ENCODE measurements around the gene DMTF1. TPM values are rescaled to one million over a fixed set of nuclear protein-coding genes. Genes with fewer than 3 reads are reported as not detected.

DMTF1 gene
- total and polyA plus RNA-seq, 2 experiments from 2014 or later = 37.8 to 75.1 TPM

- no peak for DNase-seq (ENCODE audit: low spot score)
- Histone ChIP-seq H3K4me1 (ENCODE audit: insufficient read depth) (no peaks in the 10 kb centered on the region), H3K27ac (no peak overlapping the region), H2AFZ (no peak overlapping the region), H3K4me3 (no peak overlapping the region), H3K79me2 (peaks cover 73% of the 10 kb centered on the region), H3K27me3 (no peaks in the 10 kb centered on the region), H3K4me2 (no peak overlapping the region), H3K9me3 (ENCODE audit: low read depth) (peaks cover 4% of the 10 kb centered on the region), H4K20me1 (ENCODE audit: insufficient read depth, poor library complexity, severe bottlenecking) (no peaks in the 10 kb centered on the region), H3K9me2 (replicated peaks; ENCODE audit: insufficient read depth) (no peaks in the 10 kb centered on the region), H3K36me3 (replicated peaks; ENCODE audit: insufficient read depth, low read depth) (no peaks in the 10 kb centered on the region)
- TF ChIP-seq EZH2phosphoT487 (IDR thresholded peaks at IDR 0.05; ENCODE audit: low read depth, severe bottlenecking, unreplicated experiment) (no peak), CTCF (IDR thresholded peaks at IDR 0.05; ENCODE audit: poor library complexity) (no peak), EZH2 (IDR thresholded peaks at IDR 0.05; ENCODE audit: borderline replicate concordance) (no peak)
- WGBS (ENCODE audit: low lambda C conversion rate, missing lambda C conversion rate) = 90% methylated on average over 3 of the region's 3 CpGs
Measured at GRCh38 chr7:87210506-87210905, 58.3 kb downstream of the DMTF1 start.

- H3K9me2 ChIP-seq (replicated peaks; ENCODE audit: insufficient read depth) = no peaks in the 10 kb centered on the region
- TF ChIP-seq EZH2phosphoT487 (IDR thresholded peaks at IDR 0.05; ENCODE audit: low read depth, severe bottlenecking, unreplicated experiment) (no peak), EZH2 (IDR thresholded peaks at IDR 0.05; ENCODE audit: borderline replicate concordance) (no peak), CTCF (IDR thresholded peaks at IDR 0.05; ENCODE audit: poor library complexity) (no peak)
- no peak overlapping the region for H2AFZ ChIP-seq
- no peak for DNase-seq (ENCODE audit: low spot score)
- H3K79me2 ChIP-seq = peaks cover 78% of the 10 kb centered on the region
- no peak overlapping the region for H3K27ac ChIP-seq
- H4K20me1 ChIP-seq (ENCODE audit: insufficient read depth, poor library complexity, severe bottlenecking) = no peaks in the 10 kb centered on the region
- no peak overlapping the region for H3K4me2 ChIP-seq
- H3K36me3 ChIP-seq (replicated peaks; ENCODE audit: insufficient read depth, low read depth) = no peaks in the 10 kb centered on the region
- no peaks in the 10 kb centered on the region for H3K4me1 ChIP-seq (ENCODE audit: insufficient read depth)
- H3K9me3 ChIP-seq (ENCODE audit: low read depth) = no peaks in the 10 kb centered on the region
- no peak overlapping the region for H3K4me3 ChIP-seq
- no peaks in the 10 kb centered on the region for H3K27me3 ChIP-seq
- WGBS (ENCODE audit: low lambda C conversion rate, missing lambda C conversion rate) = 93% methylated on average over 1 of the region's 1 CpG
Measured at GRCh38 chr7:87212498-87212897, 60.2 kb downstream of the DMTF1 start.

GRCh38 chr7:87213252-87213651 is 61.0 kb downstream of the DMTF1 start:
- Histone ChIP-seq H3K4me2 (no peak overlapping the region), H3K4me1 (ENCODE audit: insufficient read depth) (peaks cover 6% of the 10 kb centered on the region), H4K20me1 (ENCODE audit: insufficient read depth, poor library complexity, severe bottlenecking) (no peaks in the 10 kb centered on the region), H3K9me3 (ENCODE audit: low read depth) (no peaks in the 10 kb centered on the region), H3K27me3 (no peaks in the 10 kb centered on the region), H3K27ac (no peak overlapping the region), H3K4me3 (no peak overlapping the region), H3K9me2 (replicated peaks; ENCODE audit: insufficient read depth) (no peaks in the 10 kb centered on the region), H2AFZ (no peak overlapping the region), H3K79me2 (peaks cover 84% of the 10 kb centered on the region), H3K36me3 (replicated peaks; ENCODE audit: insufficient read depth, low read depth) (no peaks in the 10 kb centered on the region)
- DNase-seq (ENCODE audit: low spot score) = no peak
- no peak for TF ChIP-seq CTCF (IDR thresholded peaks at IDR 0.05; ENCODE audit: poor library complexity)
- TF ChIP-seq EZH2phosphoT487 (IDR thresholded peaks at IDR 0.05; ENCODE audit: low read depth, severe bottlenecking, unreplicated experiment) = no peak
- TF ChIP-seq EZH2 (IDR thresholded peaks at IDR 0.05; ENCODE audit: borderline replicate concordance) = no peak
- WGBS (ENCODE audit: low lambda C conversion rate, missing lambda C conversion rate) = 77% methylated on average over 1 of the region's 1 CpG

- Histone ChIP-seq H3K4me3 (no peak overlapping the region), H3K79me2 (peaks cover 89% of the 10 kb centered on the region), H3K9me3 (ENCODE audit: low read depth) (no peaks in the 10 kb centered on the region), H3K4me2 (no peak overlapping the region), H3K27me3 (no peaks in the 10 kb centered on the region), H3K36me3 (replicated peaks; ENCODE audit: insufficient read depth, low read depth) (no peaks in the 10 kb centered on the region), H3K27ac (no peak overlapping the region), H4K20me1 (ENCODE audit: insufficient read depth, poor library complexity, severe bottlenecking) (no peaks in the 10 kb centered on the region), H3K9me2 (replicated peaks; ENCODE audit: insufficient read depth) (no peaks in the 10 kb centered on the region), H3K4me1 (ENCODE audit: insufficient read depth) (peaks cover 10% of the 10 kb centered on the region), H2AFZ (no peak overlapping the region)
- DNase-seq (ENCODE audit: low spot score) = no peak
- TF ChIP-seq CTCF (IDR thresholded peaks at IDR 0.05; ENCODE audit: poor library complexity) = no peak
- TF ChIP-seq EZH2 (IDR thresholded peaks at IDR 0.05; ENCODE audit: borderline replicate concordance) = no peak
- TF ChIP-seq EZH2phosphoT487 (IDR thresholded peaks at IDR 0.05; ENCODE audit: low read depth, severe bottlenecking, unreplicated experiment) = no peak
- WGBS (ENCODE audit: low lambda C conversion rate, missing lambda C conversion rate) = 57% methylated on average over 2 of the region's 2 CpGs
Measured at GRCh38 chr7:87213811-87214210, 61.6 kb downstream of the DMTF1 start.

Data from hepatocyte (in vitro differentiated cells).